ENCODE data around the gene AVPR1B. TPM values are rescaled to one million over a fixed set of nuclear protein-coding genes. Genes with fewer than 3 reads are reported as not detected.
"Not testable (repeated sequence)": the region's sequence is repeated elsewhere in the genome, so short reads cannot be mapped to it uniquely, and the experiment has no call there.

Gene AVPR1B
- total RNA-seq, 1 donor from 2014 or later = 0.52 TPM

DNA sequence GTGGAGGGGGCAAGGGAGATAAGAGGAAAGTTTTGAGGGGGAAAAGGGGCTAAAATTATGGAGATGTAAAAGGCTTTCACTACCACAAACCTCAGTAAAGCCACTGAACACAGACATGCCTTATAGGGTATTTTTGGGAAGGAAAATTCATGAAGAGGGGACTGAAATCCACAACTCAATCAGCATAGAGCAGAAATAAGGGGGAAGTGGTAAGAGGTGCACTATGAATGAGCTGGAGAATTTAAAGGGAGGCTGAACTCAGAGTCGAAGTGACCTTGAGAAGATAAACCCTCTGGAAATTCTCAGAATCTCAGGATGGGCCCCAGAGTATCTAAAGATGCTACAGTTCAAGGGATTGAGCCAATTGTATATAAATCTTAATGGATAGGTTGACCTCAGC is 48.9 kb downstream of the AVPR1B start:
- Histone ChIP-seq H3K4me3 (ENCODE audit: low read length in 3 of 3) (no peak overlapping the region), H3K27me3 (ENCODE audit: control insufficient read depth in 3 of 3, insufficient read depth in 3 of 3, low read length in 3 of 3) (peaks cover 0 to 3% (median 0%) of the 10 kb centered on the region in 3 donors), H3K4me1 (ENCODE audit: control insufficient read depth in 3 of 3, insufficient read depth in 3 of 3, low read length in 3 of 3) (peaks cover 5 to 6% (median 5%) of the 10 kb centered on the region in 3 donors), H3K9ac (ENCODE audit: low read depth in 1 of 3, low read length in 3 of 3) (no peak overlapping the region), H3K27ac (ENCODE audit: low read depth, low read length) (no peak overlapping the region), H3K9me3 (ENCODE audit: control insufficient read depth in 3 of 3, low read length in 3 of 3) (no peaks in the 10 kb centered on the region), H3K36me3 (ENCODE audit: control insufficient read depth in 3 of 3, insufficient read depth in 3 of 3, low read length in 3 of 3) (no peaks in the 10 kb centered on the region)

DNA sequence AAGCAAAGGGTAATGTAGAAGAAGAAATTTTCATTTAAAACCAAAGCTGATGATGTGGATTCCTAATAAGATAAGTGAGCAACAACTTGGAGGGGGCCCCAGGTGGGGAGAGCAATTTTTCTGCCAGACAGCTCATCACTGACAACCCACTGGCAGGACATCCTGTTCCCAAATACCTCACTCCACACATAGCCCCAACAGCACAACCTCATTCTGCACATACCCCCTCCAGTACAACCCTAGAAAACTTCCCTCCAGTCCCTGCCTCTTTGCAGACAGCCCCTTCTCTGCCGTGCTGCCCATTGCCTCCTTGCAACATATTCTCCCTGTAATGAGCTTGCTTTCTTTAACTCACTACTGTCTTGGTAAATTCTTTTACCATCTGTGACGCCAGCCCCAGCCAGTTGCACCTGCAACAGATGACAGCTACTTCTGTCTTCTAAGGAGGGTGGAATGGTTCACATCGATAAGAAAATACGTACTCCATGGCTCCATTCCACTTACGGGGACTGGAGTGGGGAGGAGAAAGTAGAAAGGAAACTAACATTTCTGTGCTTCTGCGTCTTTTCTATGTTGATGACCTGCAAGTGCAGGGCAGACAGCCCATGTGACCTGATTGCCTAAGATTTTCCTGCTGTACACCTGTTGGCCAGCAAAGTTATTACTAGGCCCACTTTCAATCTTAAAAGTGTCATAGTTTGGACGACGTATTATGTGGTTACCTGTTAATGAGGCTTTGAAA is 49.5 kb downstream of the AVPR1B start:
- Histone ChIP-seq H3K4me1 (ENCODE audit: control insufficient read depth in 3 of 3, insufficient read depth in 3 of 3, low read length in 3 of 3) (peaks cover 5 to 6% (median 5%) of the 10 kb centered on the region in 3 donors), H3K27ac (ENCODE audit: low read depth, low read length) (no peak overlapping the region), H3K4me3 (ENCODE audit: low read length in 3 of 3) (peak overlapping the region in 1 of 3 donors; percentile 2), H3K27me3 (ENCODE audit: control insufficient read depth in 3 of 3, insufficient read depth in 3 of 3, low read length in 3 of 3) (peaks cover 0 to 3% (median 0%) of the 10 kb centered on the region in 3 donors), H3K9ac (ENCODE audit: low read depth in 1 of 3, low read length in 3 of 3) (no peak overlapping the region), H3K9me3 (ENCODE audit: control insufficient read depth in 3 of 3, low read length in 3 of 3) (no peaks in the 10 kb centered on the region), H3K36me3 (ENCODE audit: control insufficient read depth in 3 of 3, insufficient read depth in 3 of 3, low read length in 3 of 3) (no peaks in the 10 kb centered on the region)

DNA sequence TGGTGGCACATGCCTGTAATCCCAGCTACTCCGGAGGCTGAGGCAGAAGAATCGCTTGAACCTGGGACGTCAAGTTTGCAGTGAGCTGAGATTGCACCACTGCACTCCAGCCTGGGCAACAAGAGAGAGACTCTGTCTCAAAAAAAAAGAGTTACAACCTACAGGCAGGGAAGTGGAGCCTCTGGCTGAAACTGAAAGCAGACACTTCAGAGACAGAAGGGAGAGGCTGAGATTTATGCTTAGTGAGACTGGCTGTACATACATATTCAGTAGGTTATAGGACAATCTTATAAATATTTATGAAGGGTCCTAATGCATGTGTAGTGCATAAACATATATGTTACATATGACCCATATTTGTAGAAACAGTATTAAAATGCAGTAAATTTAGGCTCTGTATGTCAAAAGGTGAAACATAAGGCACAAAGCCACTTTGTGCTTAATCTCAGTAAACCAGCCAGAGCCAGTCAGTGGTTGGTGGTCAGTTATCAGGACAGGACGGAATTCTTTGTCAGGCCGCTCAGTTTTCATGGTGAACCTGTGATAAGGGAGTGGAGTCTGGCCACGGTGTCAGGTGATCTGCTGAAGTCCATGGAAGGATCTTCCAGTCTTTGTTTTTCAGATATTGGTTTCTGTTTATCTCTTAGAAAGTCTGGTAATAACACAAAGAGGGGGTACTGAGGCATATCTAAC is 50.6 kb downstream of the AVPR1B start:
- Histone ChIP-seq H3K9me3 (ENCODE audit: control insufficient read depth in 3 of 3, low read length in 3 of 3) (no peaks in the 10 kb centered on the region), H3K4me3 (ENCODE audit: low read length in 3 of 3) (no peak overlapping the region), H3K9ac (ENCODE audit: low read depth in 1 of 3, low read length in 3 of 3) (peak overlapping the region in 1 of 3 donors; percentile 20), H3K27ac (ENCODE audit: low read depth, low read length) (no peak overlapping the region), H3K27me3 (ENCODE audit: control insufficient read depth in 3 of 3, insufficient read depth in 3 of 3, low read length in 3 of 3) (peaks cover 0 to 3% (median 0%) of the 10 kb centered on the region in 3 donors), H3K36me3 (ENCODE audit: control insufficient read depth in 3 of 3, insufficient read depth in 3 of 3, low read length in 3 of 3) (no peaks in the 10 kb centered on the region), H3K4me1 (ENCODE audit: control insufficient read depth in 3 of 3, insufficient read depth in 3 of 3, low read length in 3 of 3) (peaks cover 5 to 6% (median 5%) of the 10 kb centered on the region in 3 donors)

DNA sequence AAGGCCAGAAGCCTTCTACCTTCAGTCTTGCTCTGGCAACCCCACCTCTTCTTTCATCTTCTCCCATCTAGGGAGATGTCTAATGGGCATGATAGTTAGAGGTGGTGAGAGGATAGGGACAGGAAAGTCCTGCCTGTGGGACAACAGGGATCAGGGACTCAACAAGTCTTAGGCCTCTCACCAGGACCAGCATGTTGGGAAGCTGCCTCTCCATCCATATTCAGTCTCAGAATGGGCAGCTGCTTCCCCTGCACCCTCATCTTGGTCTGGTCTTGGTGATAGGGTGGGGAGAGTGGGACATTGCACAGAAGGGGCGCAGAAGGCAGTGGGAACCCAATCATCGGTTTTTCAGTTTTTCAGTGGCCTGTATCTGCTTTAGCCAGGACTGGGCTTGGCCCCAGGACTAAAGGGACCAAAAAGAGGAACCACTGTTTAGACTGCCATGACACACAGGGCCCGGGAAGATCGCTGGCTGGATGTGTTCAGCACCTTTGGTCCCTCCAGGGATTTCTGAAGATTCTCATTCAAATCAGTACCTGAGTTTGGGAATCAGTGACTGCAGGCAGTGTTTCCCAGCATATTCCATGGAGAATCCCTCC is 51.5 kb downstream of the AVPR1B start:
- Histone ChIP-seq H3K36me3 (ENCODE audit: control insufficient read depth in 3 of 3, insufficient read depth in 3 of 3, low read length in 3 of 3) (no peaks in the 10 kb centered on the region), H3K27ac (ENCODE audit: low read depth, low read length) (no peak overlapping the region), H3K4me3 (ENCODE audit: low read length in 3 of 3) (no peak overlapping the region), H3K9me3 (ENCODE audit: control insufficient read depth in 3 of 3, low read length in 3 of 3) (no peaks in the 10 kb centered on the region), H3K4me1 (ENCODE audit: control insufficient read depth in 3 of 3, insufficient read depth in 3 of 3, low read length in 3 of 3) (peaks cover 5 to 6% (median 5%) of the 10 kb centered on the region in 3 donors), H3K27me3 (ENCODE audit: control insufficient read depth in 3 of 3, insufficient read depth in 3 of 3, low read length in 3 of 3) (peaks cover 0 to 3% (median 0%) of the 10 kb centered on the region in 3 donors), H3K9ac (ENCODE audit: low read depth in 1 of 3, low read length in 3 of 3) (no peak overlapping the region)

DNA sequence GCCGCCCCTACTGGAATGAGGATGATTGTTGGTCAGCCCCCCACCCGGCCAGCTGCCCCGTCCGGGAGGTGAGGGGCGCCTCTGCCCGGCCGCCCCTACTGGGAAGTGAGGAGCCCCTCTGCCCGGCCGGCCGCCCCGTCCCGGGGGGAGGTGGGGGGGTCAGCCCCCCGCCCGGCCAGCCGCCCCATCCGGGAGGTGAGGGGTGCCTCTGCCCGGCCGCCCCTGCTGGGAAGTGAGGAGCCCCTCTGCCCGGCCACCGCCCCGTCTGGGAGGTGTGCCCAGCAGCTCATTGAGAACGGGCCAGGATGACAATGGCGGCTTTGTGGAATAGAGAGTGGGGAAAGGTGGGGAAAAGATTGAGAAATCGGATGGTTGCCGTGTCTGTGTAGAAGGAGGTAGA is 52.7 kb downstream of the AVPR1B start:
- not testable (repeated sequence) for H3K4me1 ChIP-seq (ENCODE audit: control insufficient read depth in 3 of 3, insufficient read depth in 3 of 3, low read length in 3 of 3); H3K36me3 ChIP-seq (ENCODE audit: control insufficient read depth in 3 of 3, insufficient read depth in 3 of 3, low read length in 3 of 3); H3K9me3 ChIP-seq (ENCODE audit: control insufficient read depth in 3 of 3, low read length in 3 of 3); H3K27me3 ChIP-seq (ENCODE audit: control insufficient read depth in 3 of 3, insufficient read depth in 3 of 3, low read length in 3 of 3); H3K27ac ChIP-seq (ENCODE audit: low read depth, low read length); H3K9ac ChIP-seq (ENCODE audit: low read depth in 1 of 3, low read length in 3 of 3); H3K4me3 ChIP-seq (ENCODE audit: low read length in 3 of 3)

DNA sequence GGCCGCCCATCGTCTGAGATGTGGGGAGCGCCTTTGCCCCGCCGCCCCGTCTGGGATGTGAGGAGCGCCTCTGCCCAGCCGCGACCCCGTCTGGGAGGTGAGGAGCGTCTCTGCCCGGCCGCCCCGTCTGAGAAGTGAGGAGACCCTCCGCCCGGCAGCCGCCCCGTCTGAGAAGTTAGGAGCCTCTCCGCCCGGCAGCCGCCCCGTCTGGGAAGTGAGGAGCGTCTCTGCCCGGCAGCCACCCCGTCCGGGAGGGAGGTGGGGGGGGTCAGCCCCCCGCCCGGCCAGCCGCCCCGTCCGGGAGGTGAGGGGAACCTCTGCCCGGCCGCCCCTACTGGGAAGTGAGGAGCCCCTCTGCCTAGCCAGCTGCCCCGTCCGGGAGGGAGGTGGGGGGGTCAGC is 53.2 kb downstream of the AVPR1B start:
- H3K27me3 ChIP-seq (ENCODE audit: control insufficient read depth in 3 of 3, insufficient read depth in 3 of 3, low read length in 3 of 3); H3K4me3 ChIP-seq (ENCODE audit: low read length in 3 of 3); H3K36me3 ChIP-seq (ENCODE audit: control insufficient read depth in 3 of 3, insufficient read depth in 3 of 3, low read length in 3 of 3); H3K27ac ChIP-seq (ENCODE audit: low read depth, low read length); H3K9me3 ChIP-seq (ENCODE audit: control insufficient read depth in 3 of 3, low read length in 3 of 3); H3K4me1 ChIP-seq (ENCODE audit: control insufficient read depth in 3 of 3, insufficient read depth in 3 of 3, low read length in 3 of 3); H3K9ac ChIP-seq (ENCODE audit: low read depth in 1 of 3, low read length in 3 of 3): not testable (repeated sequence)

DNA sequence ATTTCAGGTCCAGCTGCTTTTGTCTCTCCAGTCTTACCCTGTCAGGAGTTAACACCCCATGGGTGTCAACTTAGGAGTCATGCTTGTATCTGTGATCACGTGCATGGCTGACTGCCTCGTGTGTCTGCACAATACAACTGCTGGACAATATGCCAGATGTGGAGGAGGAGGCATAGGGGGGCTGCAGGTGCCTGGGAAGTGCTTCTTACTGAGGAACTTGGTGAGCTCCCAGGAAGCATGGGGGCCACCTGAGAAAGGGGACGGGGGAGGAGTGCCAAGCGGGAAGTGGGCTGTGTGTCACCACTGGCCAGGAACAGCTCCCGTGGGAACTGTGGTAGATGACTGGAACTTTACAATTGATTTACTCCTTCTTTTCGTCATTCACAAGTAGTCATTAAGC is 54.7 kb downstream of the AVPR1B start:
- Histone ChIP-seq H3K27me3 (ENCODE audit: control insufficient read depth in 3 of 3, insufficient read depth in 3 of 3, low read length in 3 of 3) (peaks cover 0 to 3% (median 0%) of the 10 kb centered on the region in 3 donors), H3K4me1 (ENCODE audit: control insufficient read depth in 3 of 3, insufficient read depth in 3 of 3, low read length in 3 of 3) (peaks cover under 1 to 5% (median 1%) of the 10 kb centered on the region in 3 donors), H3K9ac (ENCODE audit: low read depth in 1 of 3, low read length in 3 of 3) (no peak overlapping the region), H3K27ac (ENCODE audit: low read depth, low read length) (no peak overlapping the region), H3K9me3 (ENCODE audit: control insufficient read depth in 3 of 3, low read length in 3 of 3) (no peaks in the 10 kb centered on the region), H3K36me3 (ENCODE audit: control insufficient read depth in 3 of 3, insufficient read depth in 3 of 3, low read length in 3 of 3) (no peaks in the 10 kb centered on the region), H3K4me3 (ENCODE audit: low read length in 3 of 3) (no peak overlapping the region)

DNA sequence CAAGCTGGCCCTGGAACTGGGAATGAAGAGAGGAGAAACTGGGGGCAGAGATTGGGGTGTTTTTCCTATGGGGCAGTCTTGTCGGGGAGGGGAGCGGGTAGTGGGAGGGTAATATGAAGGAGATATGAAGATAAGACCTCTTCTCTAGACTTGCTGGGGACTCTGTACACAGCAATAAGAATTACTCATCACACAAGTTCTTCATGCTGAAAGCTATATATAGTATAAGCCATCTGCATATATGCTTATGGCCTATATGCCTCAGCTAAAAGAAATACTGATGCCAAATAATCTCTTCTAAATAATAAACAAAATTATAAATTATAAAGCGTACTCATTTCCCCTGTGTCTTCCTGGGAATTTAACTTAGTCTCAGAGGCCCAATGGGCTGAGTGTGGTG is 56.3 kb downstream of the AVPR1B start:
- Histone ChIP-seq H3K9me3 (ENCODE audit: control insufficient read depth in 3 of 3, low read length in 3 of 3) (no peaks in the 10 kb centered on the region), H3K4me1 (ENCODE audit: control insufficient read depth in 3 of 3, insufficient read depth in 3 of 3, low read length in 3 of 3) (no peaks in the 10 kb centered on the region), H3K27me3 (ENCODE audit: control insufficient read depth in 3 of 3, insufficient read depth in 3 of 3, low read length in 3 of 3) (peaks cover 0 to 3% (median 0%) of the 10 kb centered on the region in 3 donors), H3K9ac (ENCODE audit: low read depth in 1 of 3, low read length in 3 of 3) (no peak overlapping the region), H3K4me3 (ENCODE audit: low read length in 3 of 3) (no peak overlapping the region), H3K27ac (ENCODE audit: low read depth, low read length) (no peak overlapping the region), H3K36me3 (ENCODE audit: control insufficient read depth in 3 of 3, insufficient read depth in 3 of 3, low read length in 3 of 3) (no peaks in the 10 kb centered on the region)

Data from skeletal muscle tissue (tissue), 4 donors.